Myometrial cell (primary cell): ENCODE data around the gene JAK3. TPM values are rescaled to one million over a fixed set of nuclear protein-coding genes. Genes with fewer than 3 reads are reported as not detected.

Experiments
- total RNA-seq: library from RNA; depleted of rRNA; stranded (reverse); fragments of >200 nt; gene quantifications from 2 replicates; pipeline ENCODE4 v1.2.3, GENCODE V29; 2015

The JAK3 gene
- total RNA-seq, result 5.5 and 6.2 TPM in 2 replicates

GRCh38 chr19:17847538-17848366, at the start of gene JAK3:
Gene JAK3, minus strand, starts transcription at chr19:17847982. Its CDS starts 3,565 bp downstream, at chr19:17844417.

GRCh38 chr19:17871878-17872250, 24.1 kb upstream of the JAK3 start, which contains the start of gene SLC5A5:
Gene SLC5A5, plus strand, starts transcription at chr19:17871945. Its CDS starts 375 bp downstream, at chr19:17872320.

GRCh38 chr19:17859533-17860330, 11.9 kb upstream of the JAK3 start, which contains the start of gene RPL18A:
Gene RPL18A, plus strand, starts transcription at chr19:17859910. Its CDS starts 47 bp downstream, at chr19:17859957.

GRCh38 chr19:17821190-17821589, 26.6 kb downstream of the JAK3 start, which contains the start of gene INSL3:
Gene INSL3, minus strand, starts transcription at chr19:17821519. Its CDS starts 13 bp downstream, at chr19:17821506.

GRCh38 chr19:17794731-17795494, 52.9 kb downstream of the JAK3 start, which contains the start of gene B3GNT3:
Gene B3GNT3, plus strand, starts transcription at chr19:17795138. Its CDS starts 12,670 bp downstream, at chr19:17807808.

Other genes with a start within 250 kb of the JAK3 start
- not detected in 2 replicates for gene UNC13A, start 159.6 kb downstream of the JAK3 start, total RNA-seq
- 23.2 and 60.5 TPM in 2 replicates for gene MAP1S, start 128.5 kb downstream of the JAK3 start, total RNA-seq
- gene FCHO1, start 96.5 kb downstream of the JAK3 start, total RNA-seq, result 0.86 and 2.1 TPM in 2 replicates
- gene B3GNT3, start 52.8 kb downstream of the JAK3 start, total RNA-seq, result not detected in 2 replicates
- not detected in 2 replicates for gene INSL3, start 26.5 kb downstream of the JAK3 start, total RNA-seq
- gene RPL18A, start 11.9 kb upstream of the JAK3 start, total RNA-seq, result 1,276 and 1,475 TPM in 2 replicates
- not detected in 2 replicates for gene SLC5A5, start 24.0 kb upstream of the JAK3 start, total RNA-seq
- 103 and 111 TPM in 2 replicates for gene CCDC124, start 85.0 kb upstream of the JAK3 start, total RNA-seq
- not detected in 2 replicates for gene KCNN1, start 119.1 kb upstream of the JAK3 start, total RNA-seq
- 8.3 and 14.7 TPM in 2 replicates for gene ARRDC2, start 160.2 kb upstream of the JAK3 start, total RNA-seq
- gene IL12RB1, start 239.0 kb upstream of the JAK3 start, total RNA-seq, result 0.18 TPM in 1 of 2 replicates, not detected in the other
- gene MAST3, start 249.8 kb upstream of the JAK3 start, total RNA-seq, result 4.3 and 7.2 TPM in 2 replicates